ENCODE results near the gene SLC51A.
"Not testable (repeated sequence)": the region's sequence is repeated elsewhere in the genome, so short reads cannot be mapped to it uniquely, and the experiment has no call there.

The SLC51A gene

GRCh38 chr3:196193736-196194541, 22.4 kb upstream of the SLC51A start:
- no peak for DNase-seq

DNA sequence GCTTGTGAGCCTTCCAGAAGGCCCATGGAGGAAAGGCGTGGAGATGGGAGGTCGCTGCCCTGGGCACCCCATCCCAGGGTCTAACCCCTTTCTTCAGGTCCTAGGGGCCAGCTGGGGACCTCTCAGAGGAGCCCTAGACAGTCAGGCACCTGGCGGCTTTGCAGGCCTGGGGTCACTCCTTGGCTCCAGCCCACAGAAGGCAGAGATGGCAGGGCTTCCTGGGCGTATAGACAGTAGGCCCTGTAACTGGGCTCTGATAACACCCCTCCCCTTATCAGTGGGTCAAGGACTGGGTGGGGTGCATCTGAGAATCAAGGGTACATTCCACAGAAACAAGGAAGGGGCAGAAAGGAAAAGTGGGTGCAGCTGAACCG, 21.8 kb upstream of the SLC51A start:
- no peak for DNase-seq

GRCh38 chr3:196195664-196196265, 20.6 kb upstream of the SLC51A start:
- DNase-seq, result no peak

DNA sequence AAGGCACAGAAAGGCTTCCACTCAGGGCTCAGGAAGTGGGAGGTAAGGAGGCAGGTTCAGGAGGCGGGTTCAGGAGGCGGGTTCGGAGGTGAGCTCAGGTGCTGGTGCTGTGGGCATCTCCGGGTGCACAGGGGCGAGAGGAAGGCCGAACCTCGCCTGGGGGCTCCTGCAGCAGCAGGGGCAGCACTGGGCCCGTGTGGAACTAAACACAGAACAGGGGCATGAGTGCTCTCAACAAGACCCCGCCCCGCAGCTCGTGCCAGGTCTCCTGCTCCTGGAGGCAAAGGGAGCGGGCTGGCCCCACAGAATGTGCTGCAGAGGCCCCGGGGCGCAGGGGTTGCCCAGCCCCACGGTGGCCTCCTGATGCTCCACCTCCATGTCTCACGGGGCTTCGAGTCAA, 18.8 kb upstream of the SLC51A start:
- no peak for DNase-seq

- no peak for DNase-seq
Measured at GRCh38 chr3:196198081-196198675, 18.2 kb upstream of the SLC51A start.

DNA sequence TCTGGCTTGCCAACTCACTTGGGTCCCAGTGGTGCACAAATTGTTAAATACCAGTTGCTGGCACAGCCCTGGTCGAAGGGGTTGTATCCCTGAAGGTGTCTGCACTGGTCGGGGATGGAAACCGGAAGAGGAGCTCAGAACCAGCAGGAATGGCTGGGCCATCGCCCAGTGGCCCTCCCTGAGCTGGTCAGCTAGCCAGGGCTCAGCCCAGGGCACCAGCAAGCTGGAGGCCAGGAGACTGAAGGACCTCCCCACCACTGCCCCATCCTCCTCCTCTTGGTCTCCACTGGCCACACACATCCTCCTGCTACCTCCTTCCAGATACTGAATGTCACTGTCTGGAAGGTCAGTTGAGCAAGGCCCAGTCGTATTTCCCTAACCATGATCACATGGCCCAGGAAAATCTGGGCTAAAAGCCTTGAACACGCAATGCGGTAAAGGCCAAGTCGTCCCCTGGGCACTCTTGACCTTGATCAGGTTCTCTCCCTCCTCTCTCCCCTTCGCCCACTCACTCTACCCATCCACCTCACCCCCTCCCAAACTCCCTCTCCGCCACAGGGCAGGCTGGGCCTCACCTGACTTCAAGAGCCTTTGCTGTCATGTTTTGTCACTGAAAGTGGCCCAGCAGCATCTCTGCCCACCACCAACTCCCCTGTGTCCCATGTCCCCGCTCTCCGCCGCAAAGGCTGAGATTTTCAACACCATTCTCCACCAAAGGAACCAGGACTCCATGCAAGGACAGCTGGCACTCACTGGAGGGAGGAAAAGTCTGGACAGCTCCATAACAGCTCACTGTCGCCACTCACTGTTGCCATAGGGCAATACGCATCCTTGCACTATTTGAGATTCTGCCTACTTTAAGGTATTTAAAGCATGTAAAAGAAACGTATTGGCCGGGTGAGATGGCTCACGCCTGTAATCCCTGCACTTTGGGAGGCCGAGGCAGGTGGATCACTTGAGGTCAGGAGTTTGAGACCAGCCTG, 17.3 kb upstream of the SLC51A start:
- DNase-seq, result no peak

DNA sequence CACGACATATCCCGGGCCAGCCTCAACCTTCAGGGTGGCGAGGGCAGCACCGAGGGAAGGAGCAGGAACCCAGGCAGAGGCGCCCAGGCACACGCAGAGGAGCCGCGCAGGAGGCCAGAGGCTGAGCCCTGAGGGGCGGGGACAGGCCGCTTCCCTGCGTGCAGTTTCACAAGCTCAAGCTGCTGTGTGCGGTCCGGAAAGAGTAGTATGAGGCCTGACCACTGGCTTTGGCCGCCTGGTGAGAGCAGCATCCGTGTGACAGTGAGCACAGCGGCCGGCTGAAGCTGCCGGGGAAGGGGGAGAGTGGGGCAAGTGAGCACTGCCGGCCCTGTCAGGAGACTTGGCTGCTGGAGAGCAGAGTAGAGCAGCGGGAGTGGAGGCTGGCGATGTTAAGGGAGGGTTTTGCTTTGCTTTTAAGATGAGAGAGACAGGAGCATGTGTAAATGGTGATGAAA, 13.8 kb upstream of the SLC51A start:
- DNase-seq, result no peak

DNA sequence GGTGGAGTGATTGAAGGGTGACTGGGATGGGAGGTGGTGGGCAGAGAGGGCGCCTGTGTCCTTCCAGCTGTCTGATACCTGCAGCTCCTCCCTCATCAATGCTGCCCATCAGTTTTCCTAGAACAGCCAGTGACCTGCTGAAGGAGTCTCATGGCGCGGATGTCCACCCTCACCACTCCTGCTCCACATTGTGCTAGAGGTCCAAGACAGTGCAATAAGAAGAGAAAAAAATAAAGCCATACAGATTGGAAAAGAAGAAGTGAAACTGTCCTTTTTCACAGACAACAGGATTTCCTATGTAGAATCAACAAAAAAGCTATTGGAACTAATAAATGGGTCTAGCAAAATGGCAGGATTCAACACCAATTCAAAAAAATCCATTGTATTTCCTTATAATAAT, 12.5 kb upstream of the SLC51A start:
- DNase-seq, result no peak

DNA sequence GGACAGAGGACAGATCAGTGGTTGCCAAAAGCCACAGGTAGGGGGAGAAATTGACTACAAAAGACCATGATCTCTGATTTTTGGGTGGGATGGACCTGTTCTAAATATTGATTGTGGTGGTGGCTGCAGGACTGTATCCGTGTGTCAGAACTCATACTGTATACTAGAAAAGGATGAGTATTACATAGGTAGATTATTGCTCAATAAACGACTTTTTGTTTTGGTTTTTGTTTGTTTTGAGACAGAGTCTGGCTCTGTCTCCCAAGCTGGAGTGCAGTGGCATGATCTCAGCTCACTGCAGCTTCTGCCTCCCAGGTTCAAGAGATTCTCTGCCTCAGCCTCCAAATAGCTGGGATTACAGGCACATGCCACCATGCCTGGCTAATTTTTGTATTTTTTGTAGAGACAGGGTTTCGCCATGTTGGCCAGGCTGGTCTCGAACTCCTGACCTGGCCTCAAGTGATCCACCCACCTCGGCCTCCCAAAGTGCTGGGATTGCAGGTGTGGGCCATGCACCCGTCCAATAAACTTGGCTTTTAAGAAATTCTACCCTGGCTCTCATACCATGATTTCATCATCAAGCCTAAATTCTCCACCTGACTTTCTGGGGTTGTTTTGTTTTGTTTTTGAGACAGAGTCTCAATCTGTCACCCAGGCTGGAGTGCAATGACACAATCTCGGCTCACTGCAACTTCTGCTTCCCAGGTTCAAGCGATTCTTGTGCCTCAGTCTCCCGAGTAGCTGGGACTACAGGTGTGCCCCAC, 10.7 kb upstream of the SLC51A start:
- not testable (repeated sequence) for DNase-seq

DNA sequence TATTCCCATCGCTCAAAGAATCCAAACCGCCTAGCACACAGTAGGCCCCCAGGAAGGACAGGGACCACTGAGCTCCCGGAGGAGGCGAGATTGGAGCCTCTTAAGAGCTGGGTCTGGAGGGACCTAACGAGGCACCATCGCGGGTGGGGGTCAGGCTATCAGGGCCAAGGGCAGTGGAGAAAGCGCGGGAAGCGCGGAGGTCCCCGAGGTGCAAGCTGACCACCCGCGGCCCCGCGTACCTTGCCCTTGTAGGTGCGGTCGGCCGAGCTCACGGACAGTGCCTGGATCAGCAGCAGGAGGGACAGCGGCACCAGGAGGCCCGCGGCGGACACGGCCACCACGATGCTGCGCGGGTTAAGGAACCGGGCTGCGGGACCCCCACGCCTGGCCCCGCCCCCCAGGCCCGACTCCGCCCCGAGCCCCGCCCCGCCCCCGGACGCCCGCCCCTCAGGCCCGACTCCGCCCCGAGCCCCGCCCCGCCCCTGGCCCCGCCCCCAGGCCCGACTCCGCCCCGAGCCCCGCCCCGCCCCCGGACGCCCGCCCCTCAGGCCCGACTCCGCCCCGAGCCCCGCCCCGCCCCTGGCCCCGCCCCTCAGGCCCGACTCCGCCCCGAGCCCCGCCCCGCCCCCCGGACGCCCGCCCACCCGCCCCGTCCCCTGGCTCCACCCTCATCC, 9.0 kb upstream of the SLC51A start:
- no peak for DNase-seq

DNA sequence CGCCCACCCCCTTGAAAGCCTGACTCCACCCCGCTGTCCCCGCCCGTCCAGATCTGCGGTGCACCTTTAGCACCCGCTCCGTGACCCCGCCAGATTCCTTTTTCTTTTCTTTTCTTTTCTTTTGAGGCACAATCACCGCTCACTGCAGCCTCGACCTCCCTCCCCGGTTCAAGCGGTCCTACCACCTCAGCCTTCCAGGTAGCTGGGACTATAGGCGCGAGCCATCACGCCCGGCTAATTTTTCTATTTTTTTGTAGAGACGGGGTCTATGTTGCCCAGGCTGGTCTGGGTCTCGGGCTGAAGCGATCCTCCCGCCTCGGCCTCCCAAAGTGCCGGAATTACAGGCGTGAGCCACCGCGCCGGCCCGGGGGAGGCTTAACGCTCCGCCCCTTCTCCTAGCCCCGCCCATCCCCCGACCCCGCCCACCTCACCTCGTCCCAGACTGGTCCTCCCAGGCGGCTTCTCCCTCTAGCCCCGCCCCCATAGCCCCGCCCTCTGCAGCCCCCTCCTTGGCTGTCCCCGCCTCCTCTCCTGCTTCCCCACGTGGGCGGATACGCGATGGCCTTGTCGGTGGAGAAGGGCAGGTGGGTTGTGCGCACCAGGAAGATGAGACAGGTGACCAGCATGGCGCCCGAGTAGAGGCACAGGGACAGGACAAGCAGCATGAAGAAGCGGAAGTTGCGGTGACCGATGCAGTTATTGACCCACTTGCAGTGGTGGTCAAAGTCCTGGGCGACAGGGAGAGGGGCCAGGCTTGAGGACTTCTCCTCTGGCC, 8.3 kb upstream of the SLC51A start:
- no peak for DNase-seq

DNA sequence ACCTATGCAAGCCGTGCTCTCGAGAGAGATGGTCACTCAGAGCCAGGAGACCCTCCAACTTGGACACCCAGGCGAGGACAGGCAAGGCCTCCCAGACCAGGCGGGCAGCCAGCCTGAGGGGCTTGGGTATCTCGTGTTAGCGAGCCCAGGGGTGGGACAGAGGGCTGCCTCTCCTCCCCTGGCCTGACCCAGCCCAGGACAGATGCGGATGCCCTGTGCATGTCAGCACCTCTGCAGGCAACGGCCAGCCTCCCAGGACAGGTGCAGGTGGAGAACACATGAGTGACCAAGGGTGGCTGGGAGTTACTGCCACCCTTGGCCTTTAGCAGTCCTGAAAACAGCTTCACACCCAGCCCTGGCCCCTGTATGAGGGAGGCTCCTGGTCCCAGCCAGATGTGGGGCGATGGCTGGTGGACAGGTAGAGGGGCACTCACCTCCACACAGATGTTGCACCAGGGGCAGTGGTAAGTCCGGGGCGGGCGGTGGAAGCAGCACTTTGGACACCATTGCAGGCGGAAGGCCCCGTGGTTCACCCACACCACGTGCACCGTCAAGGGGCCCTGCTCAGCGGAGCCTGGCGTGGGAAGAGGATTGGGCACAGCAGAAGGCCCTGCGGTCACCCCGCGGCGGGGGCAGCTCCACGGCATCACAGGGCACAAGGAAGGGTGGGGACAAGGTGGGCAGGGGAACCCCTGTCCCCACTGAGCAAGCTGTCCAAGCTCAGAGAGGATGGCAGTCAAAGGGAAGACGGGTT, 7.2 kb upstream of the SLC51A start:
- no peak for DNase-seq

DNA sequence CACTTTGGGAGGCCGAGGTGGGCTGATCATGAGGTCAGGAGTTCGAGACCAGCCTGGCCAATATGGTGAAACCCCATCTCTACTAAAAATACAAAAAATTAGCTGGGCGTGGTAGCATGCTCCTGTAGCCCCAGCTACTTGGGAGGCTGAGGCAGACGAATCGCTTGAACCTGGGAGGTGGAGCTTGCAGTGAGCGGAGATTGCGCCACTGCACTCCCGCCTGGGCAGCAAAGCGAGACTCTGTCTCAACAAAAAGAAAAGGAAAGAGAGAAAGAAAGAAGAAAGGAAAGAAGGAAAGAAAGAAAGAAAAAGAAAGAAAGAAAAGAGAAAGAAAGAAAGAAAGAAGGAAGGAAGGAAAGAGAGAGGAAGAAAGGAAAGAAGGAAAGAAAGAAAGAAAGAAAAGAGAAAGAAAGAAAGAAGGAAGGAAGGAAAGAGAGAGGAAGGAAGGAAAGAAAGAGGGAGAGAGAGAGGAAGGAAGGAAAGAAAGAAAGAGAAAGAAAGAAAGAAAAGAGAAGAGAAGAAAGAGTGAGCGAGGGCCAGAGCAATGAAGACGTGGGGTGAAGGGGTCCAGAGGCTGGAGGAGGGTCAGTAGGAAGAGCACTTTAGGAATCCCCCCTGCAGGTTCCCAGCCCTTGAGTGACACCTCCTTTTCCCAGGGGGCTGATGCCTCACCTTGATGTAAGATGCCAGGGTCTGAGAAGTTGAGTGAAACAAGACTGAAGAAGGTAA, 6.2 kb upstream of the SLC51A start:
- not testable (repeated sequence) for DNase-seq

GRCh38 chr3:196210673-196211556, 5.4 kb upstream of the SLC51A start, which contains the start of gene ZDHHC19:
Gene ZDHHC19 (minus strand): TSS chr3:196211400. CDS start chr3:196211315, 85 bp downstream.
- DNase-seq, result no peak

DNA sequence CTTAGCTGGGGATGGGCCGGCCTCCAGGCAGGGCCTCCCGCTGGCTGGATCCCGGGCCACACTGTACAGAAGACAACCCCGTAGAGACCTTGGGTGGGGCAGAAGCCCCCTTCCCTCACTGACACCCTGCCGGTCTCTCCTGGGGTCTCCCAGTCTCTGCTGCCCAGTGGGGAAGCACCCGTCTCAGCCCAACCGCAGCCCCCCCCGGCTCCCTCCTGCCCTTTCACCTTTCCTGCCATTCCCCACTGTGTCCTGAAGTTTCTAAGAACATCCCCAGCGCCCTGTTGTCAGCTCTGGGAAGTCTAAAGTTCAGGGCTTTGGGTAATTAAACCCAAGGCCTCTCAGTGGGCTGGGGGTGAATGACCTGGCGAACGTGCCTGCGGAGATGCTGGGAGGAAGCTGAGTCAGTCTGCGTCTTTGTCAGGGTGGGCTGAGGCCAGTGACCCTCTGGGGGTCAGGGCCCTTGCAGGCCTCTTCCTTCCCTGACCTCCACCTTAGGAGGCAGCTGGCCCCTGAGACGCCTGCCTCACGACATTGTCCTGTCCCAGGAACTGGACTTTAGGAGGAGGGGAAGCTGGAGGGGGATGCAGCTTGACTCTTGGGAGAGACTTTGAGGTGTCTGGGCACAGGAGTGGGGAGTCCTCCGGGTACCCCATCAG, 1.4 kb upstream of the SLC51A start:
- no peak for DNase-seq

- no peak for DNase-seq
Measured at GRCh38 chr3:196215493-196216020, 777 bp upstream of the SLC51A start.

DNA sequence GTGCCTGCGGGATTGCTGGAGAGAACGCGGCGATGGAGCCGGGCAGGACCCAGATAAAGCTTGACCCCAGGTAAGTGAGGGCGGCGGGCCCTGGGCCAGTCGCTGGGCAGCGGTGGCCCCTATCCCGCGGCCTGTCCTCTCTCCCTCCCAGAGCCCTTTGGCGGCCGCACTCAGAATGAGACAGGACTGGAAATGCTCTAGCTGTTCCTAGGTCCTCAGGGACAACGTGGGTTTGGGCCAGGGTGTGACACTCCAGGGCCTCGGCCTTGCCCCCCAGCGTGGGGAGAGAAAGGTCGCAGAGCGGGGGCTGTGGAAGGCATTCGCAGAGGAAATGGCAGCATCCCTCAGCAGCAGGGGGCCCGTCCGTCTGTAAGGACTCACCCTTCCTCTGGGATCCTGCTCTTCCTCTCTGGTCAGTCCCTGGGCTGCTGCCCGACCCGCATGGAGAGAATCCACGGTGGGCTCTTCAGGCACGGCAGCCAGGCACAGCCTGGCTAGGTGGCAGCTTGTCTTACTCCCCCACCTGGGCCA, 412 bp downstream of the SLC51A start:
- no peak for DNase-seq
